ENCODE measurements around the gene ARHGAP30.
"Not testable (repeated sequence)": the region's sequence is repeated elsewhere in the genome, so short reads cannot be mapped to it uniquely, and the experiment has no call there.

Gene ARHGAP30

GRCh38 chr1:161071886-161072371 lies 2.2 kb upstream of the ARHGAP30 start:
- in situ Hi-C loops (cut with HindIII; ENCODE audit: low sequenced_read_pairs): no loop called here

DNA sequence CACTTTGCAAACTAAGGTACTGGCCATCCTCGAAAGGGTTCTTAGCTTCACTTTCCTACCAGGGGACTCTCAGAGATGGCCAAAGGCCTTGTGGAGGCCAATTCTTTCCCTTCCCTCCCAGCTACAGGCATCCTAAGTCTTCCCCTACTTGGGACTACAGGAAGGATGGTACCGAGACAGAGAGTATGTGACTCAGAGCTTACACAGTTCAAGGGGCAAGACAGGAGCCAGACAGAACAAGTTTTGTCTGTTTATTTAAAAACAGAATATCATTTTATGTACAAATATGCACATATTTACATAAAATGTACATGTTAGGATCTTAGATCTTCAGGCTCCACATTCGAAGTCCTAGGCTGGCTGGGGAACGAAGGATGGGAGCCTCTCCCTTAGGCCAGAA lies 1.1 kb upstream of the ARHGAP30 start:
- in situ Hi-C loops (cut with HindIII; ENCODE audit: low sequenced_read_pairs): no loop called here

- in situ Hi-C loops (cut with HindIII; ENCODE audit: low sequenced_read_pairs): no loop called here
Observed at GRCh38 chr1:161069241-161069640, 450 bp downstream of the ARHGAP30 start.

GRCh38 chr1:161068306-161069234 lies 1.1 kb downstream of the ARHGAP30 start:
- in situ Hi-C loops (cut with HindIII; ENCODE audit: low sequenced_read_pairs): no loop called here

DNA sequence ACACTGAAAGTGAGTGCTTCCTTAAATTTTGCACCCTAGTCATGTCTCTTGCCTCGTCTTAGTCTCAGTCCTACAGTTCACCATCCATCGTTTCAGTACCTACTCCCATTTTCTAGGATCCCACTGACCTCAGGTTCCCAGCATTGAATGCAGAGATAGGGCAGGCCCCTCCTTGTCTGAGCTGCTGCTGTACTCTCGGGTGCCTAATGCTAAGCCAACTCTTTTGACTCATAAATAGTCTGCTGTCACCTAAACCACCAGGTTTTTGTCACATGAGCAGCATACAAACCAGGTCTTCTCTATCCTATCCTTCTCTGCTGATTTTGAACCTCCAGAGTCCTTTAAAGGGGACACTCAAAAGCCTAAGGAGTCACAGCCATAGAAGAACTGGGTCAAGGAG lies 3.0 kb downstream of the ARHGAP30 start:
- in situ Hi-C loops (cut with HindIII; ENCODE audit: low sequenced_read_pairs): no loop called here

DNA sequence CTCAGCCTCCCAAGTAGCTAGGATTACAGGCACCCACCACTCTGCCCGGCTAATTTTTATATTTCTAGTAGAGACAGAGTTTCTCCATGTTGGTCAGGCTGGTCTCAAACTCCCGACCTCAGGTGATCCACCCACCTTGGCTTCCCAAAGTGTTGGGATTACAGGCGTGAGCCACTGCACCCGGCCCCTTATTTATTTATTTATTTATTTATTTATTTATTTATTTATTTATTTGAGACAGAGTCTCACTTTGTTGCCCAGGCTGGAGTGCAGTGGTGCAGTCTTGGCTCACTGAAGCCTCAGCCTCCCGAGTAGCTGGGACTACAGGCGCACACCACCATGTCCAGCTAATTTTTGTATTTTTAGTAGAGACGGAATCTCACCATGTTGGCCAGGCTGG lies 4.0 kb downstream of the ARHGAP30 start:
- in situ Hi-C loops (cut with HindIII; ENCODE audit: low sequenced_read_pairs): not testable (repeated sequence)

DNA sequence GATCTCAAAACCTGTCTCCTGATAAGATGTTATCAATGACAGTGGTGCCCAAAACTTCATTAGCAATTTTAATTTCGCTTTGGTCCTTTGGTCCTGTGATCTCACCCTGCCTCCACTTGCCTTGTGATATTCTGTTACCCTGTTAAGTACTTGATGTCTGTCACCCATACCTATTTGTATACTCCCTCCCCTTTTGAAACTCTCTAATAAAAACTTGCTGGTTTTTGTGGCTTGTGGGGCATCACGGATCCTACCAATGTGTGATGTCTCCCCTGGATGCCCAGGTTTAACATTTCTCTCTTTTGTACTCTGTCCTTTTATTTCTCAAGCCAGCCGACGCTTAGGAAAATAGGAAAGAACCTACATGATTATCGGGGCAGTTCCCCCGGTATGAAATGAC lies 5.8 kb downstream of the ARHGAP30 start:
- in situ Hi-C loops (cut with HindIII; ENCODE audit: low sequenced_read_pairs): not testable (repeated sequence)

GRCh38 chr1:161061419-161061818 lies 8.3 kb downstream of the ARHGAP30 start:
- in situ Hi-C loops (cut with HindIII; ENCODE audit: low sequenced_read_pairs): no loop called here

- in situ Hi-C loops (cut with HindIII; ENCODE audit: low sequenced_read_pairs): no loop called here
Observed at GRCh38 chr1:161059293-161059692, 10.4 kb downstream of the ARHGAP30 start.

GRCh38 chr1:161054805-161055204 lies 14.9 kb downstream of the ARHGAP30 start:
- in situ Hi-C loops (cut with HindIII; ENCODE audit: low sequenced_read_pairs): no loop called here

- in situ Hi-C loops (cut with HindIII; ENCODE audit: low sequenced_read_pairs): no loop called here
Observed at GRCh38 chr1:161054232-161054631, 15.5 kb downstream of the ARHGAP30 start.

DNA sequence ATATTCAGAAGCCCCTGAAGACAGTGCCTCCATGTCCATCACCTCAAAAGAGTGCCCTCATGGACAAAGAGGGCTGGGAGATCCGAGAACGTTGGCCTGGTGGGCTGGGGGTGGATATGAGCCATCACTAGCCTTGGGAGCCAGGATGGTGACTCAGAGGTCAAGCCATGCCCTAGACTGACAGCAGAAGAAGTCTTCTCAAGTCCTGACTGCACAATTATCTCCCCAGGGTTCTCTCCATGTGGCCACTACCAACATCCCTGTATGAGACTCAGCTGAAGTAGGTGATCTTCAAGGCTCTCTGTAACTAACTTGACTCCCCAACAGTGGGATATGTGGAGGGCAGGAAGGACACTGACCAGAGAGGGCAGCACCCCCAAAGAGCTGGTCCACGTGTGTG lies 16.8 kb downstream of the ARHGAP30 start:
- in situ Hi-C loops (cut with HindIII; ENCODE audit: low sequenced_read_pairs): no loop called here

DNA sequence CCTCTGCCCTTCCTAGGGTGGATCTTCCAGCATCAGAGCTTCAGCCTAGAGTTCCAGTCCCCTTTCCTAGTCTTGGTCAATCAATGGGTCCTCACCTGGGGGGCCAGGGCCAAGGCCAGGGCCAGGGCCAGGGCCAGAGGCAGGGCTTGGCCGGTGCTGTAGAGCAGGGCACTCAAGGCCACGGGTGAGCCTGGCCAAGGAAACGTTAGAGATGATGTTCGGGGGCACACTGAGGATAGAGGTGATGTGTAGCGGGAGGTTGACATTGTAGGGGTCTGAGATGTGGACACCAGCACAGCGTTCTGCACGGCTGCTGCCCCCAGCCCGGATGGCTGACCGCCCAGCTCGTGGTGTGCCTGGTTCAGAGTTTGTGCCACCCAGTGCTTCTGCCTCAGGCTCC lies 18.5 kb downstream of the ARHGAP30 start:
- in situ Hi-C loops (cut with HindIII; ENCODE audit: low sequenced_read_pairs): no loop called here

DNA sequence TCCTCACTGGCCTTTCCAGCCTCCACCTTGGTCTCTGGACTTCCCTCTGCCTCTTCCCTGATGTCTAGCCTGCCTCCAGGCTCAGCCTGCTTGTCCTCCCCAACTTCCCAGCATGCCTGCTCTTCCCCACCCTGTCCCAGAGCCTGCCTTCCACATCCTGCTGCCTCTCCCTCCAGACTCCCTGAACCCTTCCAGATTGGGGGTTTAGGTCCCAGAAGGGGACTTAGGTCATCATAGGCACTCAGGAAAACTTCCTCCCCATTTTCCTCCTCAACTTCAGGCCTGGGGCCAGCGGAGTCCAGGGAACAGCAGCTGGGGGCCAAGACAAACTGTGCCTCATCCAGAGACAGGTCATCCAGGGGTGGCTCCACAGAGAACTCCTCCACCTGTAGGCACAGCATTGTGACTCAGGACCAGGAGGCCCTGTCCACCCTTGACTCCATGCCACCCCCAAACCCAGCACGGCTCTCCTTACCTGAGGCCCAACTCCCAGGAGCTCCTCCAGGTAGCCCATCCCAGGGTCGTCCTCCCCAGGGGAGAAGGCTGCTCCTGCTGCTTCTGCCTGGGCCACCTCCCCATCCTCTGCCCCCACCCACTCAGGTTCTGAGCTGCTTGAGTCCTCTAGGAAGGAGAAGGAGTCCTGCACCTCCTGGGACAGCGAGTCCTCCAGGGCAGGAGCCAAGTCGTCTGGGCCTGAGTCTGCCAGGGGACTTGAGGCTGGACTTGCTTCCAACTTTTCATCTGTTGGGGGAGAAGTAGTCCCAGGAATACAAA lies 20.6 kb downstream of the ARHGAP30 start:
- in situ Hi-C loops (cut with HindIII; ENCODE audit: low sequenced_read_pairs): loop anchor here (5.0 kb wide), 1 partner anchor 78 kb away; no protein-coding TSS in a partner anchor

GRCh38 chr1:161047436-161048420 lies 22.0 kb downstream of the ARHGAP30 start:
- in situ Hi-C loops (cut with HindIII; ENCODE audit: low sequenced_read_pairs): loop anchor here (5.0 kb wide), 1 partner anchor 80 kb away; no protein-coding TSS in a partner anchor

DNA sequence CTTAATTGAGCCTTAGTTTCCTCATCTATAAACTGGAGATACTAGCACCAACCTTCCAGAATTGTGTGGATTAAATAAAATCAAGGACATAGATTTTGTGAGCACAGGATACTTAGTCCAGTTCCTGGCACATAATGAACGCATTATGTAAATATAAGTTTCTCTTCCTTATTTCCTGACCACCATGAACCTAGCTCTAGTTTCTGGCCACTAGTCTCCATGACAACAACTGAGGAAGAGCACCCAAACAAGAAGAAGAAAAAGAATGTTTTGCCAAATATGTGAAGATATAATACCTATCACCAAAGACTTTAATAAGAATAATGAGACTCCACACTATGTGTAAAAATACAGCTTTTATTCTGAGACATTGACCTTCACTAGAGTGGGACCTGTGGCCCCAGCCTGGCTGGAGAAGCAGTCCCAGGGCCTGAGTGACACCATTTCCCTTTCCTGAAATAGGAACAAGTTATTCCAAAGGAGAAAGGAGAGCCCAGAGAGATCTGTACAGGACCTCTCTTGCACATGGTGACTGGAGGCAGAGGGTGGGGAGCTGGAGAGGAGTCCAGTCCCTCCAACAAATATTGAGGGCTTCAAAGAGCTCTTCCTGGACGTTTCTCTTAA lies 23.0 kb downstream of the ARHGAP30 start:
- in situ Hi-C loops (cut with HindIII; ENCODE audit: low sequenced_read_pairs): loop anchor here (5.0 kb wide), 1 partner anchor 81 kb away; no protein-coding TSS in a partner anchor

DNA sequence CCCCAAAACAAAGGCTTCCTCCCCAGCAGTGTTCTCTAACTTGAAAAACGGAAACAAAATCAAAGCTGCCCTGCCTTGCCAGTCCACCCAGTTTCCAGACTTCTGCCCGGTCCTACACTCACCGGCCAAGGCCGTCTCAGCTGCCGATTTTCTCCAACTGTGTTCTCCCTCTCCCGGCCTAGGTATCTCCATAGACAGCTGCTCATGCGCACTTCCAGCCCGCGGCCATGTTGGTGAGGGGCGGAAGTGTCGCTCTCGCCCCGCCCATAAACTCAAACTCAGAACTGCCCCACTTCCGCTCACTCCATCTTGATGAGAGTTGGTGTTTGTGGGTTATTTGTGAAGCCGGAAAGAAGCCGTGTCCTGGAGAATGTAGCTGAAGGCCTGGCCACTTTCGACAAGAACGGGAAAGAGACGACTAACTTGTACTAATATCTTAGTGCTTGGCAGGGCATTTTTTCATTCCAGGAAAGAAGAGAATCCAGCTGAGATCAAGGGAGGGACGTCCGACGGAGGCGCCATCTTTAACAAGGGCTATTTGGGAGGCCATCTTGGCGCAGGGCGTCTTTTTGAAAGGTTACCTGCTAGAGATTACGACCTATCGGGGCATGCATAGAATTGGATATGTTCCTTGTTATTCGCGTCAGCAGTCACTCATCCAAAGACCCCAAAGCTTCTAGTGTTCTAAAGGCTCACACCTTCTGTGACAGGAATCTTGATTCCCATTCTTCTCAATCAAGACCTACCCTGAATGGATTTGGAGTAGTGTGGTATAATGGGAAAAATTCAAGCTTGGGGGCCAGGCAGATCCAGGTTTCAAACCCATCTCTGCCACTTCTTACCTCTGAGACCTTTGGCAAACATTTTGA lies 23.7 kb downstream of the ARHGAP30 start, which contains the start of gene USF1:
USF1 (minus strand) TSS at position 242 of the 869 bp plus-strand sequence. CDS start 2,702 bp downstream, outside the sequence.
- in situ Hi-C loops (cut with HindIII; ENCODE audit: low sequenced_read_pairs): loop anchor here (5.0 kb wide), 1 partner anchor 81 kb away; no protein-coding TSS in a partner anchor

GRCh38 chr1:161044908-161045735 lies 24.6 kb downstream of the ARHGAP30 start:
- in situ Hi-C loops (cut with HindIII; ENCODE audit: low sequenced_read_pairs): loop anchor here (5.0 kb wide), 2 partner anchors 47 to 82 kb away; no protein-coding TSS in a partner anchor

Data from endothelial cell of hepatic sinusoid (primary cell).